HG02885 (cell line): ENCODE measurements around the gene CFAP97.
"Not testable (repeated sequence)": the region's sequence is repeated elsewhere in the genome, so short reads cannot be mapped to it uniquely, and the experiment has no call there.

Experiments
- ATAC-seq: cut with Tn5 transposase; IDR thresholded peaks from one replicate; pipeline ENCODE4 v1.9.1; 2021; ENCODE audit warnings: mild to moderate bottlenecking; ENCODE audit not compliant: unreplicated experiment, poor library complexity

Gene CFAP97

GRCh38 chr4:185203486-185204237, at the start of gene CFAP97:
Gene CFAP97, minus strand, starts transcription at chr4:185204000. Its CDS starts 12,804 bp downstream, at chr4:185191196.
- peak; percentile 78 for ATAC-seq

GRCh38 chr4:185249105-185249504, 45.3 kb upstream of the CFAP97 start:
- no peak for ATAC-seq

GRCh38 chr4:185248393-185249039, 44.7 kb upstream of the CFAP97 start:
- no peak for ATAC-seq

GRCh38 chr4:185247151-185247550, 43.4 kb upstream of the CFAP97 start:
- ATAC-seq: no peak

- ATAC-seq: no peak
Measured at GRCh38 chr4:185246453-185246852, 42.7 kb upstream of the CFAP97 start.

GRCh38 chr4:185244763-185245162, 41.0 kb upstream of the CFAP97 start:
- ATAC-seq: no peak

- ATAC-seq: no peak
Measured at GRCh38 chr4:185243879-185244278, 40.1 kb upstream of the CFAP97 start.

- ATAC-seq: no peak
Measured at GRCh38 chr4:185242749-185243533, 39.1 kb upstream of the CFAP97 start.

- not testable (repeated sequence) for ATAC-seq
Measured at GRCh38 chr4:185240486-185240885, 36.7 kb upstream of the CFAP97 start.

- no peak for ATAC-seq
Measured at GRCh38 chr4:185238750-185239149, 35.0 kb upstream of the CFAP97 start.

- no peak for ATAC-seq
Measured at GRCh38 chr4:185238215-185238681, 34.4 kb upstream of the CFAP97 start.

- ATAC-seq: no peak
Measured at GRCh38 chr4:185237175-185237574, 33.4 kb upstream of the CFAP97 start.

- ATAC-seq: no peak
Measured at GRCh38 chr4:185235843-185236503, 32.2 kb upstream of the CFAP97 start.

GRCh38 chr4:185235119-185235842, 31.5 kb upstream of the CFAP97 start:
- no peak for ATAC-seq

GRCh38 chr4:185232370-185232769, 28.6 kb upstream of the CFAP97 start:
- no peak for ATAC-seq

- ATAC-seq: no peak
Measured at GRCh38 chr4:185229021-185229818, 25.4 kb upstream of the CFAP97 start.

GRCh38 chr4:185227713-185228278, 24.0 kb upstream of the CFAP97 start:
- ATAC-seq: no peak

GRCh38 chr4:185227131-185227551, 23.3 kb upstream of the CFAP97 start:
- no peak for ATAC-seq

- no peak for ATAC-seq
Measured at GRCh38 chr4:185225940-185226339, 22.1 kb upstream of the CFAP97 start.
